Smooth muscle cell (in vitro differentiated cells): ENCODE data around the gene ATP1B3. TPM values are rescaled to one million over a fixed set of nuclear protein-coding genes. Genes with fewer than 3 reads are reported as not detected.

Source experiments
- DNase-seq: peaks from one replicate; lab custom pipeline; 2025; ENCODE audit not compliant: unreplicated experiment; lab: John Stamatoyannopoulos, UW
- H2AFZ ChIP-seq: fragments of 200-600 bp; sonication (generic); 2 replicates; pipeline ENCODE4 v1.6.0; 2016; ENCODE audit warnings: antibody characterized with exemption, low read depth, mild to moderate bottlenecking
- H3F3A ChIP-seq: fragments of 200-600 bp; sonication (generic); 2 replicates; pipeline ENCODE4 v1.6.0; 2017; ENCODE audit warnings: antibody characterized with exemption, low read depth
- H3K27ac ChIP-seq: fragments of 200-600 bp; sonication (generic); 2 replicates; pipeline ENCODE4 v1.5.1; 2016; ENCODE audit warnings: low read depth, mild to moderate bottlenecking
- H3K27me3 ChIP-seq: fragments of 200-600 bp; sonication (generic); 2 replicates; pipeline ENCODE4 v1.6.1; 2016; ENCODE audit warnings: low read depth, mild to moderate bottlenecking
- H3K36me3 ChIP-seq: fragments of 200-600 bp; sonication (generic); 2 replicates; pipeline ENCODE4 v1.5.1; 2016; ENCODE audit warnings: low read depth
- H3K4me1 ChIP-seq: fragments of 200-600 bp; sonication (generic); 2 replicates; pipeline ENCODE4 v1.5.1; 2016; ENCODE audit warnings: low read depth
- H3K4me2 ChIP-seq: fragments of 200-600 bp; sonication (generic); 2 replicates; pipeline ENCODE4 v1.6.0; 2016; ENCODE audit warnings: mild to moderate bottlenecking
- H3K4me3 ChIP-seq: fragments of 200-600 bp; sonication (generic); 2 replicates; pipeline ENCODE4 v1.5.1; 2016; ENCODE audit warnings: mild to moderate bottlenecking
- H3K79me2 ChIP-seq: fragments of 200-600 bp; sonication (generic); 2 replicates; pipeline ENCODE4 v1.6.0; 2016; ENCODE audit warnings: low read depth, mild to moderate bottlenecking
- H3K9ac ChIP-seq: fragments of 200-600 bp; sonication (generic); 2 replicates; pipeline ENCODE4 v1.6.0; 2016; ENCODE audit warnings: low read depth
- H3K9me3 ChIP-seq: fragments of 200-600 bp; sonication (generic); replicated peaks from 2 replicates; pipeline ENCODE4 v1.5.1; 2016; ENCODE audit warnings: low read depth
- H4K20me1 ChIP-seq: fragments of 200-600 bp; sonication (generic); 2 replicates; pipeline ENCODE4 v1.6.0; 2016; ENCODE audit warnings: low read depth
- WGBS: methylation state at CpG from one replicate; pipeline ENCODE4 v1.1.7; 2016; ENCODE audit warnings: low lambda C conversion rate; 5-methylcytosine and 5-hydroxymethylcytosine counted together
- polyA plus RNA-seq: library from polyadenylated mRNA; unstranded; fragments of >200 nt; fragmentation: Nextera tagmentation; extraction: Ambion mirVana; gene quantifications from 2 replicates; pipeline ENCODE4 v1.2.1, GENCODE V29; 2016
- total RNA-seq: library from RNA; depleted of rRNA; stranded (reverse); fragments of >200 nt; gene quantifications from 2 replicates; pipeline ENCODE4 v1.2.3, GENCODE V29; 2014
- TF ChIP-seq, protein P1 (sequence below): fragments of 200-600 bp; sonication (generic); IDR thresholded peaks from 2 replicates; pipeline ENCODE4 v1.5.1; 2017; ENCODE audit warnings: borderline replicate concordance, mild to moderate bottlenecking, antibody characterized with exemption; ENCODE audit not compliant: insufficient read depth, poor library complexity, severe bottlenecking

The ATP1B3 gene
- total and polyA plus RNA-seq, 2 experiments from 2014 or later: 89.2 to 250 TPM

DNA sequence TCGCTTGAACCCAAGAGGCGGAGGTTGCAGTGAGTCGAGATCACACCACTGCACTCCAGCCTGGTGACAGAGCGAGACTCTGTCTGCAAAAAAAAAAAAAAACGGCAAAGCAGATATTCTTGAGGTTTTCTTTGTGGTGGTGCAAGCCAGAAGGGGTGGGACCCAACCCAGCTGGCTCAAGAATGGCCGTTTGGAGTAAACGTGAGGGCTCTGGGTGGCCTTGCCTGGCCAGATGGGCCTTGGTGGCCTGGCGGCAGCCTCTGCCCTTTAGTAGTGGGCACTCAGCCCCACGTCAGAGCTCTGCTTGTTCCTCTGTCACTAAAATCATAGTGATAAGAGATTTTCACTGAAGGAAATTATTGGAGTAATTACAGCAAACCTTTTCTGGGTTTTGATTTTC is 50.5 kb downstream of the ATP1B3 start:
- DNase-seq: no peak
- no peak overlapping the region for H3K4me3 ChIP-seq
- no peak overlapping the region for H3K9ac ChIP-seq
- peaks cover 1% of the 10 kb centered on the region for H3K36me3 ChIP-seq
- no peaks in the 10 kb centered on the region for H3K79me2 ChIP-seq
- WGBS: 97% methylated on average over 9 of the region's 9 CpGs
- H3F3A ChIP-seq: no peaks in the 10 kb centered on the region
- H4K20me1 ChIP-seq: no peaks in the 10 kb centered on the region
- no peak overlapping the region for H3K4me2 ChIP-seq
- no peaks in the 10 kb centered on the region for H3K4me1 ChIP-seq
- no peak overlapping the region for H2AFZ ChIP-seq
- TF ChIP-seq, protein P1, sequence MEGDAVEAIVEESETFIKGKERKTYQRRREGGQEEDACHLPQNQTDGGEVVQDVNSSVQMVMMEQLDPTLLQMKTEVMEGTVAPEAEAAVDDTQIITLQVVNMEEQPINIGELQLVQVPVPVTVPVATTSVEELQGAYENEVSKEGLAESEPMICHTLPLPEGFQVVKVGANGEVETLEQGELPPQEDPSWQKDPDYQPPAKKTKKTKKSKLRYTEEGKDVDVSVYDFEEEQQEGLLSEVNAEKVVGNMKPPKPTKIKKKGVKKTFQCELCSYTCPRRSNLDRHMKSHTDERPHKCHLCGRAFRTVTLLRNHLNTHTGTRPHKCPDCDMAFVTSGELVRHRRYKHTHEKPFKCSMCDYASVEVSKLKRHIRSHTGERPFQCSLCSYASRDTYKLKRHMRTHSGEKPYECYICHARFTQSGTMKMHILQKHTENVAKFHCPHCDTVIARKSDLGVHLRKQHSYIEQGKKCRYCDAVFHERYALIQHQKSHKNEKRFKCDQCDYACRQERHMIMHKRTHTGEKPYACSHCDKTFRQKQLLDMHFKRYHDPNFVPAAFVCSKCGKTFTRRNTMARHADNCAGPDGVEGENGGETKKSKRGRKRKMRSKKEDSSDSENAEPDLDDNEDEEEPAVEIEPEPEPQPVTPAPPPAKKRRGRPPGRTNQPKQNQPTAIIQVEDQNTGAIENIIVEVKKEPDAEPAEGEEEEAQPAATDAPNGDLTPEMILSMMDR: no peak
- H3K27me3 ChIP-seq: no peaks in the 10 kb centered on the region
- no peaks in the 10 kb centered on the region for H3K9me3 ChIP-seq
- H3K27ac ChIP-seq: no peak overlapping the region

DNA sequence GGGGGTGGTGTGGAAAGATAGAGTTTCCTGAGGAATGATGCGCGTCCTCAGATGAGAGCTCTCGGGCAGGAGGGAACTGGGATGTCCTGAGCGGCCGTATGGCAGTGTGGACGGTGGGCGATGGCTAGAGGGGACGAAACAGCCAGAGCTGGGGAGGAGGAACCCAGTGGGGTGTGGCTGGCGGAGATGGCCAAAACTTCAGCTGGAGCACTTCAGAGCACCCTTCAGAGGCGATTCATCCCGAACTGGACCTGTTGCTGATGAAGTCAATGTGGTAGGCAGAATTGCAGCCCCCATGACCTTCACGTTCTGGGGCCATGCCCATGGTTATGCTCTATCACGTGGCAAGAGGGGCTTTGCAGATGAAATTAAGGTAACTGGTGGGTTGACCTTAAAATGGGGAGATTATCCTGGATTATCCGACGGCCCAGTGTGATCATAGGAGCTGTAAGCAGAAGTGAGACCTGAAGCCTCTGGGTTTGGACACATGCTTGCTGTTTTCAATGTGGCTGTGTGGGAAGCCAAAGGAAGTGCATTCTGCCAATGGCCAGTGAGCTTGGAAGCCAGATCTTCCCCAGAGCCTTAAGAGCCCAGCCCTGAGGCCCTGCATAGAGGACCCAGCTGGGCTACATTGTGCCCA is 52.3 kb downstream of the ATP1B3 start:
- no peak for DNase-seq
- Histone ChIP-seq H3K27me3 (no peaks in the 10 kb centered on the region), H3K4me3 (no peak overlapping the region), H3K27ac (no peak overlapping the region), H3K4me1 (no peaks in the 10 kb centered on the region), H2AFZ (no peak overlapping the region), H3K9me3 (no peaks in the 10 kb centered on the region), H4K20me1 (no peaks in the 10 kb centered on the region), H3K36me3 (no peaks in the 10 kb centered on the region), H3K4me2 (no peak overlapping the region), H3K79me2 (no peaks in the 10 kb centered on the region), H3K9ac (no peak overlapping the region), H3F3A (no peaks in the 10 kb centered on the region)
- TF ChIP-seq, protein P1: no peak
- 93% methylated on average over 15 of the region's 15 CpGs for WGBS

DNA sequence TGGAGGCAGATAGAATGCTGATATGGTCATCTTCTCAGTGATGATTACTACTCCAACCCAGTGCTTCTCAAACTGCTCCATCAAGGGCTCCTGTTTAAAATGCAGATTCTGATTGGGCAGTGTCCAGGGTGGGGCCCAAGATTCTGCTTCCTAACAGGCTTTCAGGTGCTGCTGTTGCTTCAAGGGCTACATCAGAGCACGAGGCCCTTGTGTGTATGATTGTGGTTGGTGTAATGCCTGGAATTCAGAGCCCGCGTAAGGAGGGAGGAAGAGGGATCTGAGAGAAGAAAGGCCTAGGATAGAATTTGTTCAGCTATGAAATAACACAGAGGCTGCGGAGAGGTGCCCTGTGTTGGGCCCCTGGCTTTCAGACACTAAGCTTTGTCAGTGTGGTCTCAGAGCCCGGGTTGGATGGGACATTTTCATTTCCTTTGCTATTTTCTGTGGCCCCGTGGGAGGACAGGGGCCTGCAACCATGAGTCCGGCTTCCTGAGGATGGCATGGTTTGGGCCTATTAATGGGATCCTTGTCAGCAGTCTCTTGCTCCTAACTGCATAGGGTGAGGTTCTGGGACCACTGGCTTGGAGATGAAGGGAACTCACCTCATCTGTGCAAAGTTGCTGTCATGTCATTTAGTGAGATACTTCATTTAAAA is 53.0 kb downstream of the ATP1B3 start:
- no peaks in the 10 kb centered on the region for H4K20me1 ChIP-seq
- no peak overlapping the region for H2AFZ ChIP-seq
- H3K9ac ChIP-seq: no peak overlapping the region
- H3K27me3 ChIP-seq: no peaks in the 10 kb centered on the region
- H3K79me2 ChIP-seq: no peaks in the 10 kb centered on the region
- H3F3A ChIP-seq: no peaks in the 10 kb centered on the region
- H3K27ac ChIP-seq: no peak overlapping the region
- H3K36me3 ChIP-seq: no peaks in the 10 kb centered on the region
- H3K4me2 ChIP-seq: no peak overlapping the region
- H3K4me3 ChIP-seq: no peak overlapping the region
- H3K9me3 ChIP-seq: no peaks in the 10 kb centered on the region
- TF ChIP-seq, protein P1: no peak
- DNase-seq: no peak
- no peaks in the 10 kb centered on the region for H3K4me1 ChIP-seq
- WGBS: 77% methylated on average over 7 of the region's 7 CpGs

DNA sequence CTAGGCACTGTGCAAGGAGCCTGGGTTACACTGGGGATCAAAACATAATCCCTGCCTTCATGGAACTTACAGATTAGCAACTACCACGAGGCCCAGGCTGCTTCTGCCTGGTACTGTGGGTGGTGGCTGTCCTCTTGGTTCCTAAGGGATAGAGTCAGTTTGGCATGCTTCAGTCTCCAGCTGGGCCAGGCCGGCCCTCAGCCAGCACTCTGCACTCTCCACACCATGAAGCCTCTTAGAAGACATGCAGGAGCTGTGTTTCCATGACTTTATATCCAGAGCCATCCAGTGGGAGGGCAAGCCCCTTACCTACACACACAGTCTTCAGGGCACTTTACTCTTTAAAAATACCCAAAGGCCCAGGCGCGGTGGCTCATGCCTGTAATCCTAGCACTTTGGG is 54.4 kb downstream of the ATP1B3 start:
- H2AFZ ChIP-seq: no peak overlapping the region
- H3K9ac ChIP-seq: no peak overlapping the region
- no peaks in the 10 kb centered on the region for H3K4me1 ChIP-seq
- DNase-seq: no peak
- H3K36me3 ChIP-seq: no peaks in the 10 kb centered on the region
- WGBS: 91% methylated on average over 4 of the region's 4 CpGs
- H4K20me1 ChIP-seq: no peaks in the 10 kb centered on the region
- no peaks in the 10 kb centered on the region for H3K79me2 ChIP-seq
- H3K27ac ChIP-seq: no peak overlapping the region
- H3K9me3 ChIP-seq: no peaks in the 10 kb centered on the region
- no peaks in the 10 kb centered on the region for H3K27me3 ChIP-seq
- TF ChIP-seq, protein P1: no peak
- H3K4me2 ChIP-seq: no peak overlapping the region
- H3K4me3 ChIP-seq: no peak overlapping the region
- H3F3A ChIP-seq: no peaks in the 10 kb centered on the region
